Adrenal gland (tissue), 12 donors: ENCODE measurements around the gene ZSCAN16. TPM values are rescaled to one million over a fixed set of nuclear protein-coding genes. Genes with fewer than 3 reads are reported as not detected.
"Not testable (repeated sequence)": the region's sequence is repeated elsewhere in the genome, so short reads cannot be mapped to it uniquely, and the experiment has no call there.

Experiments used
- DNase-seq, 7 donors: peaks; one replicate each; pipeline ENCODE4 v3.0.0-alpha.2; 2019 to 2020
- H3K27ac ChIP-seq, 5 donors: fragments of 200-600 bp; sonication (generic) in 4 of 5; 1 replicate in 3 of 5; 2 replicates in 2 of 5; pipeline versions ENCODE4 v1.5.1 to v1.8.0; 2016 to 2020; ENCODE audit warnings: mild to moderate bottlenecking in 1 of 5
- H3K27me3 ChIP-seq: fragments of 200-600 bp; 2 replicates; pipeline ENCODE4 v1.8.0; 2021
- H3K36me3 ChIP-seq, 2 donors: fragments of 200-600 bp; replicated peaks in 1 of 2; 1 replicate in 1 of 2; 2 replicates in 1 of 2; pipeline versions ENCODE4 v1.5.1 to v1.8.0; 2018 to 2022
- H3K4me1 ChIP-seq, 2 donors: fragments of 200-600 bp; replicated peaks in 1 of 2; 1 replicate in 1 of 2; 2 replicates in 1 of 2; pipeline versions ENCODE4 v1.5.1 to v1.8.0; 2018 to 2021
- H3K4me3 ChIP-seq, 4 donors: fragments of 200-600 bp; sonication (generic) in 3 of 4; one replicate each; pipeline ENCODE4 v1.5.1; 2016 to 2018
- H3K9me3 ChIP-seq, 3 donors: fragments of 200-600 bp; sonication (generic) in 1 of 3; replicated peaks in 1 of 3; 1 replicate in 2 of 3; 2 replicates in 1 of 3; pipeline versions ENCODE4 v1.5.1 to v1.8.0; 2016 to 2021
- POLR2A ChIP-seq, 2 donors: fragments of 450-650 bp; IDR thresholded peaks; one replicate each; pipeline ENCODE4 v1.6.1; 2017; ENCODE audit warnings: antibody characterized with exemption in 2 of 2, mild to moderate bottlenecking in 2 of 2, moderate library complexity in 1 of 2
- WGBS, 4 donors: extraction: QIAGEN DNeasy Blood & Tissue Kit in 2 of 4; methylation state at CpG; one replicate each; pipeline versions ENCODE4 v1.1.5 to v1.1.7; 2013 to 2017; 5-methylcytosine and 5-hydroxymethylcytosine counted together
- intact Hi-C, 2 donors: fragments of 100-400 bp; cut with DNase I; formaldehyde crosslinking; loops; one replicate each; pipeline versions ENCODE4 v1.14.1 to v1.15.0; 2022 to 2023
- polyA plus RNA-seq, 3 donors: library from polyadenylated mRNA; stranded (reverse); fragments of 200-250 nt in 2 of 3; fragments of 350-450 nt in 1 of 3; fragmentation: Illumina TruSeq in 1 of 3; extraction: RNeasy Lipid Tissue Mini Kit (QIAGEN cat#74804) in 1 of 3; gene quantifications; one replicate each; pipeline ENCODE4 v1.2.3, GENCODE V29; 2013 to 2014
- total RNA-seq, 9 donors: library from RNA; depleted of rRNA in 4 of 9; stranded (reverse); fragments of >200 nt in 4 of 9; fragments of 120-200 nt in 1 of 9; fragmentation: NEBNext Ultra II Directional in 1 of 9; extraction: Animal tissue kit (Norgen Biotek cat#: 25700) in 1 of 9; gene quantifications; one replicate each; pipeline versions ENCODE4 v1.1.0 to v1.2.4, GENCODE V29; 2013 to 2023
- TF ChIP-seq, protein P1 (sequence below), 6 experiments: fragments of 450-650 bp in 4 of 6; fragments of 200-600 bp in 2 of 6; sonication (generic) in 1 of 6; IDR thresholded peaks; 1 replicate in 5 of 6; 2 replicates in 1 of 6; pipeline versions ENCODE4 v1.5.1 to v1.8.0; 2016 to 2021; ENCODE audit warnings: antibody characterized with exemption in 6 of 6, mild to moderate bottlenecking in 2 of 6, moderate library complexity in 1 of 6
- donor health status: healthy with polysubstance abuse.
- donor health status: Bipolar disorder and iron deficiency.
- donor health status: DM: yes; HTN: yes; CAD: no.
- donor health status: DM: no; HTN: no; CAD: no.
- donor health status: DM: no; HTN: no; CAD: no.
- donor health status: DM: yes; HTN: yes; CAD: no.

Gene ZSCAN16
- total and polyA plus RNA-seq, 12 donors, result 1.8 to 9.6 (median 4.5) TPM

DNA sequence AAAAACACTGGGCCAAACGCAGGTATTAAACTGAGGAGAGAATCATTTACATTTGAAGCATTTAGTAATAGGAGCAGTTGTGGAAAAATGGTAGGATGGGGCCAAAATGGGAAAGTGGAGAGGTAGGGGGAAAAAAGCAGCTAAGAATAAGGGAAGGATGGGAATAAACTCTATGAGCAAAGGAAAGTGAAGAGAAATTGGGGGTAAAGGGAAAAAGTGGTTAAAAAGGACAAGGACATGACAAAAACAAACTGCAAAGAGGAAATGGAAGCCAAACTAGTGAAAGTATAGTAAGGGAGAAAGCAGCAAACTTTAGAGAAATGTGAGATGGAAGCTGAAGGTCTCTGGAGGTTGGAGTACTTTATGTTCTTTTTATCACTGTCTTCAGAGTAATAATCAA, 6.2 kb upstream of the ZSCAN16 start:
- Histone ChIP-seq H3K27me3 (no peaks in the 10 kb centered on the region), H3K4me1 (no peaks in the 10 kb centered on the region), H3K36me3 (peaks cover 0 to 41% of the 10 kb centered on the region in 2 donors), H3K9me3 (no peaks in the 10 kb centered on the region), H3K4me3 (no peak overlapping the region), H3K27ac (no peak overlapping the region)
- DNase-seq, result no peak
- intact Hi-C loops, result no loop called here
- WGBS, 4 donors, result 76 to 92% (median 84%) methylated on average over 1 of the region's 1 CpG
- TF ChIP-seq, protein P1, sequence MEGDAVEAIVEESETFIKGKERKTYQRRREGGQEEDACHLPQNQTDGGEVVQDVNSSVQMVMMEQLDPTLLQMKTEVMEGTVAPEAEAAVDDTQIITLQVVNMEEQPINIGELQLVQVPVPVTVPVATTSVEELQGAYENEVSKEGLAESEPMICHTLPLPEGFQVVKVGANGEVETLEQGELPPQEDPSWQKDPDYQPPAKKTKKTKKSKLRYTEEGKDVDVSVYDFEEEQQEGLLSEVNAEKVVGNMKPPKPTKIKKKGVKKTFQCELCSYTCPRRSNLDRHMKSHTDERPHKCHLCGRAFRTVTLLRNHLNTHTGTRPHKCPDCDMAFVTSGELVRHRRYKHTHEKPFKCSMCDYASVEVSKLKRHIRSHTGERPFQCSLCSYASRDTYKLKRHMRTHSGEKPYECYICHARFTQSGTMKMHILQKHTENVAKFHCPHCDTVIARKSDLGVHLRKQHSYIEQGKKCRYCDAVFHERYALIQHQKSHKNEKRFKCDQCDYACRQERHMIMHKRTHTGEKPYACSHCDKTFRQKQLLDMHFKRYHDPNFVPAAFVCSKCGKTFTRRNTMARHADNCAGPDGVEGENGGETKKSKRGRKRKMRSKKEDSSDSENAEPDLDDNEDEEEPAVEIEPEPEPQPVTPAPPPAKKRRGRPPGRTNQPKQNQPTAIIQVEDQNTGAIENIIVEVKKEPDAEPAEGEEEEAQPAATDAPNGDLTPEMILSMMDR (IDR thresholded peaks at IDR 0.05), result no peak
- no peak for TF ChIP-seq POLR2A (IDR thresholded peaks at IDR 0.05)

DNA sequence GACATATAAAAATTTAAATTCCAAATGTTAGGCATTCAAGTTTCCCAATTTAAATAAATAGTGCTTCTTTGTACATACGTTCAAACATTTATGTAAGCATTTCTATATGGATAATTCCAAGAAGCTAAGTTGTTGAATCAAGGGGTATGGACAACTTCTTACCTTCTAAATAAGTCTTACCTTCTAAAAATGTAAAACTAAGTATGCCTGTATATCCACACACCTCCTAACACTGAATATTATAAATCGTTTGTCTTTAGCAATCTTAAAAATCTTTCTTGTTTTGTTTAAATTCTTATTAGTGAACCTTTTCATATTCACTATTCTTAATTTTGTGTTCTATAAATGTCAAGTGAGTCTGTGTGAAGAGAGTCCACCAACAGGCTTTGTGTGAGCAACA, 2.5 kb upstream of the ZSCAN16 start:
- intact Hi-C loops, result no loop called here
- Histone ChIP-seq H3K36me3 (peaks cover 0 to 20% of the 10 kb centered on the region in 2 donors), H3K4me3 (no peak overlapping the region), H3K4me1 (peaks cover 4 to 18% of the 10 kb centered on the region in 2 donors), H3K27me3 (no peaks in the 10 kb centered on the region), H3K9me3 (no peaks in the 10 kb centered on the region), H3K27ac (no peak overlapping the region)
- DNase-seq, result no peak
- WGBS, 4 donors, result 87 to 97% (median 93%) methylated on average over 2 of the region's 2 CpGs
- TF ChIP-seq, protein P1 (IDR thresholded peaks at IDR 0.05), result no peak
- no peak for TF ChIP-seq POLR2A (IDR thresholded peaks at IDR 0.05)

DNA sequence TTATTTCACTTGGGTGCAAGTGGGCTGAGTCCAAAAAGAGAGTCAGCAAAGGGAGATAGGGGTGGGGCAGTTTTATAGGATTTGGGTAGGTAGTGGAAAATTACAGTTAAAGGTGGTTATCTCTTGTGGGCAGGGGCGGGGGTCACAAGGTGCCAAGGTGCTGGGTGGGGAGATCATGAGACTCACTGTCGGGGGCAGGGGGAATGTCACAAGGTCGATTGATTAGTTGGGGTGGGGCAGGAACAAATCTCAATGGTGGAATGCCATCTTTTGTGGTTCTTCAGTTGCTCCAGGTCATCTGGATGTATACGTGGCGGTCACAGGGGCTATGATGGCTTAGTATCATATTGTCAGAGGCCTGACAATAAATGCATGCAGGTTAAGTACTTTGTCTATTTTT, 2.1 kb upstream of the ZSCAN16 start:
- intact Hi-C loops, H3K4me3 ChIP-seq, H3K9me3 ChIP-seq, DNase-seq, H3K27me3 ChIP-seq, H3K27ac ChIP-seq: not testable (repeated sequence)
- 86 to 98% (median 91%) methylated on average over 5 of the region's 5 CpGs for WGBS, 4 donors
- Histone ChIP-seq H3K36me3 (peaks cover 0 to 23% of the 10 kb centered on the region in 2 donors), H3K4me1 (peaks cover 4 to 18% of the 10 kb centered on the region in 2 donors)

DNA sequence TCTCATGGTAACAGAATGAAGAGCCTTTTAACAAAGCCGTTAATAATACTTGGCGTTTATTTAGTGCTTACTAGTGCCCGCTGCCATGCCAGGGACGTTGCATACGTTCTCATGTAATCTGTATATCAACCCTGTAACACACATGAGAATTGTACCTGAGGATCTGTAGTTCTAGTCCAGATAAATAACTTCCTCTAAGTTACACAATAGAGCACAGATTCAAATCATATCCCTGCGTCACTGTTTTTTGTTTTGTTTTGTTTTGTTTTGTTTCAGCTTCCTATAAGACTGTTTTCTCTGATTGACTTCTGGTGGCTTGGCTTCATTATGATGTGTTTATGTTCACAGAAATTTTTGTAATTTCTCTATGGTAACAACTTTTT, 553 bp downstream of the ZSCAN16 start:
- 8 to 15% (median 12%) methylated on average over 6 of the region's 6 CpGs for WGBS, 4 donors
- no peak for TF ChIP-seq POLR2A (IDR thresholded peaks at IDR 0.05)
- TF ChIP-seq, protein P1 (IDR thresholded peaks at IDR 0.05), result no peak
- H3K36me3 ChIP-seq, result peaks cover 0 to 17% of the 10 kb centered on the region in 2 donors
- peak overlapping the region in 2 of 5 donors; percentile 48 to 83 for H3K27ac ChIP-seq
- H3K9me3 ChIP-seq, result no peaks in the 10 kb centered on the region
- H3K4me1 ChIP-seq, result peaks cover 4 to 18% of the 10 kb centered on the region in 2 donors
- DNase-seq, result no peak
- intact Hi-C loops, result no loop called here
- H3K4me3 ChIP-seq, result peak overlapping the region; percentile 38 to 68 (median 52)
- no peaks in the 10 kb centered on the region for H3K27me3 ChIP-seq

DNA sequence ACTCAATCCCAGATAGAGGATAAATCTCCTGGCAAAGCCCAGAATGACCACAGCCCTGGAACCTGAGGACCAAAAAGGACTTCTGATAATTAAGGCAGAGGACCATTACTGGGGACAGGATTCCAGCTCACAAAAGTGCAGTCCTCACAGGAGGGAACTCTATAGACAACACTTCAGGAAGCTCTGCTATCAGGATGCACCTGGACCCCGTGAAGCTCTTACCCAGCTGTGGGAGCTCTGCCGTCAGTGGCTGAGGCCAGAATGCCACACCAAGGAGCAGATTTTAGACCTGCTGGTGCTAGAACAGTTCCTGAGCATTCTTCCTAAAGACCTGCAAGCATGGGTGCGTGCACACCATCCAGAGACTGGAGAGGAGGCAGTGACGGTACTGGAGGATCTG, 992 bp downstream of the ZSCAN16 start:
- no peak for DNase-seq
- H3K4me1 ChIP-seq, result peaks cover 4 to 18% of the 10 kb centered on the region in 2 donors
- 74 to 83% (median 78%) methylated on average over 3 to 4 of the region's 4 CpGs for WGBS, 4 donors
- no peak overlapping the region for H3K4me3 ChIP-seq
- H3K9me3 ChIP-seq, result no peaks in the 10 kb centered on the region
- peaks cover 0 to 13% of the 10 kb centered on the region in 2 donors for H3K36me3 ChIP-seq
- TF ChIP-seq, protein P1 (IDR thresholded peaks at IDR 0.05), result no peak
- no peak for TF ChIP-seq POLR2A (IDR thresholded peaks at IDR 0.05)
- H3K27me3 ChIP-seq, result no peaks in the 10 kb centered on the region
- H3K27ac ChIP-seq, result no peak overlapping the region
- intact Hi-C loops, result no loop called here
